K562 (cell line): ENCODE data around the gene LRRFIP2.

ENCODE experiments used
- ESRRB ChIP-seq: fragments of 250-450 bp; sonication (Bioruptor Pico); IDR thresholded peaks from 2 replicates; pipeline ENCODE4 v1.5.0; 2020; ENCODE audit warnings: mild to moderate bottlenecking, moderate library complexity, borderline replicate concordance
- FOXA3 ChIP-seq, 2 experiments: fragments of 450-650 bp in 1 of 2; sonication (generic) in 1 of 2; formaldehyde crosslinking; IDR thresholded peaks in 1 of 2; conservative IDR thresholded peaks in 1 of 2; 2 replicates each; pipeline versions ENCODE4 v1.4.0 to v1.8.0; 2020 to 2022; ENCODE audit warnings: mild to moderate bottlenecking in 2 of 2, missing genetic modification reagents in 1 of 2
- POLR2A ChIP-seq: fragments of 450-650 bp; conservative IDR thresholded peaks from 2 replicates; pipeline ENCODE4 v1.6.1; 2016
- PURB ChIP-seq: sonication (generic); formaldehyde crosslinking; IDR thresholded peaks from 2 replicates; pipeline ENCODE4 v1.9.0; 2021; ENCODE audit warnings: low read depth, mild to moderate bottlenecking, missing genetic modification reagents
- SRSF1 ChIP-seq: fragments of 200-400 bp; formaldehyde crosslinking; IDR thresholded peaks from 2 replicates; pipeline ENCODE4 v1.6.1; 2017; ENCODE audit warnings: mild to moderate bottlenecking, low read depth, low read length, moderate library complexity
- ZBTB33 ChIP-seq: sonication (generic); formaldehyde crosslinking; IDR thresholded peaks from 2 replicates; pipeline ENCODE4 v1.8.1; 2023; ENCODE audit warnings: mild to moderate bottlenecking, missing genetic modification reagents

DNA sequence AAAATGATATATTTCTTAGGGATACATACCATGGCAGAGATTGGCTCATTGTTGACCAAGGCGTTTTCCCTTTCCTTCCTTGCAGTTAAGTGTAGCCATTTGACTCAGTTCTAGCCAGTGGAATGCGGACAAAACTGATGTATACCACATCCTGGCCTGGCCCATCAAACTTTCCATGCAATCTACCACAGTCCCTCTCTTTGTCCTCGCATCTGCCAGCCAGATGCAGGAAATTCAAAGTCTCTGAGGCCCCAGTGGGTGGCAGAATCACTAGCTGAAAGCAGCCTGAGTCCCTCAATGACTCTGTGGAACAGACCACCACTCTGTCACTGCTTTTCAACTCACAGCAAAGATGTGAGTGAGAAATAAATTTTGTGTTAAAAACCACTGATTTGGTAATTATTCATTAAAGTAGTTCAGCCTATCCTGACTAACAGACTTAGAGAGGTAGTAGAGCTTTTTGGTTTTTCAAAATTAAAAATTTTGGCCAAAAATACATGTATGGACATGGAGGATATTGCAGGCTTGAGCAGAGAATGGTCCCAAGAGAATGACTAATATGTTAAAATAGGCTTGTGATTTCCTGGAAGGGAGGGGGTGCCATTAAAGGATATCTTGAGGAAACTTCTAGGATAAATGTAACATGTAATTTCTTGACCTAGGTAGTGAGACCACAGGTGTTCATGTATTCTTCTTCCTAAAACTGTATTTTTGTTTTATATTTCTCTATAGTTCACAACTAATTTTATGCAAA, 10.9 kb downstream of the LRRFIP2 start:
- TF ChIP-seq POLR2A (no peak), ESRRB (CRISPR knock-in tag) (no peak), SRSF1 (no peak), FOXA3 (CRISPR knock-in tag; conservative IDR thresholded peaks at IDR 0.05 in 1 of 2, IDR thresholded peaks at IDR 0.05 in 1 of 2) (no peak), ZBTB33 (CRISPR knock-in tag) (no peak), PURB (CRISPR knock-in tag) (no peak)
